Gastrocnemius medialis (tissue), 4 donors: ENCODE measurements around the gene OCA2. TPM values are rescaled to one million over a fixed set of nuclear protein-coding genes. Genes with fewer than 3 reads are reported as not detected.

Source experiments
- ATAC-seq, 2 donors: fragments of 150-250 bp; one replicate each; pipeline ENCODE4 v1.9.1; 2016
- DNase-seq, 2 donors: peaks; one replicate each; pipeline ENCODE4 v3.0.0-alpha.2; 2019
- H3K27ac ChIP-seq, 4 donors: fragments of 200-600 bp; sonication (generic); 1 replicate in 1 of 4; 2 replicates in 3 of 4; pipeline ENCODE4 v1.5.1; 2016 to 2018; ENCODE audit warnings: mild to moderate bottlenecking in 2 of 4, moderate library complexity in 1 of 4
- H3K27me3 ChIP-seq, 3 donors: fragments of 200-600 bp; sonication (generic) in 2 of 3; 1 replicate in 1 of 3; 2 replicates in 2 of 3; pipeline versions ENCODE4 v1.5.1 to v1.6.0; 2016 to 2019; ENCODE audit warnings: mild to moderate bottlenecking in 1 of 3, moderate library complexity in 1 of 3
- H3K36me3 ChIP-seq, 2 donors: fragments of 200-600 bp; sonication (generic) in 1 of 2; one replicate each; pipeline ENCODE4 v1.5.1; 2017 to 2018
- H3K4me1 ChIP-seq, 2 donors: fragments of 200-600 bp; sonication (generic) in 1 of 2; one replicate each; pipeline ENCODE4 v1.5.1; 2016 to 2017; ENCODE audit warnings: mild to moderate bottlenecking in 2 of 2
- H3K4me3 ChIP-seq, 4 donors: fragments of 200-600 bp; sonication (generic) in 3 of 4; 1 replicate in 1 of 4; 2 replicates in 3 of 4; pipeline ENCODE4 v1.5.1; 2016 to 2019; ENCODE audit warnings: mild to moderate bottlenecking in 2 of 4
- H3K9me3 ChIP-seq, 3 donors: fragments of 200-600 bp; sonication (generic) in 2 of 3; 1 replicate in 1 of 3; 2 replicates in 2 of 3; pipeline ENCODE4 v1.5.1; 2016 to 2019
- POLR2A ChIP-seq, 2 donors: fragments of 450-650 bp; IDR thresholded peaks; one replicate each; pipeline ENCODE4 v1.6.1; 2017; ENCODE audit warnings: antibody characterized with exemption in 2 of 2, mild to moderate bottlenecking in 2 of 2, moderate library complexity in 2 of 2
- in situ Hi-C, 4 donors: fragments of 200-750 bp; cut with MboI; loops; one replicate each; pipeline versions ENCODE4 v1.15.0 to v1.8.0; 2017; ENCODE audit warnings: low sequenced_read_pairs in 4 of 4
- intact Hi-C: fragments of 100-400 bp; cut with DNase I; formaldehyde crosslinking; loops from one replicate; pipeline ENCODE4 v1.15.1; 2023; ENCODE audit warnings: low total_unique reads
- total RNA-seq, 4 donors: library from RNA; depleted of rRNA; stranded (reverse); fragments of >200 nt; gene quantifications; one replicate each; pipeline versions ENCODE4 v1.1.0 to v1.2.3, GENCODE V29; 2016
- TF ChIP-seq, protein P1 (sequence below), 5 experiments: fragments of 450-650 bp in 3 of 5; fragments of 200-600 bp in 2 of 5; sonication (generic) in 2 of 5; IDR thresholded peaks in 4 of 5; conservative IDR thresholded peaks in 1 of 5; 1 replicate in 4 of 5; 2 replicates in 1 of 5; pipeline ENCODE4 v1.5.1; 2016 to 2019; ENCODE audit warnings: antibody characterized with exemption in 5 of 5, mild to moderate bottlenecking in 3 of 5, moderate library complexity in 3 of 5

OCA2 gene
- total RNA-seq, 4 donors from 2014 or later, result 0.16 to 0.63 (median 0.41) TPM; not detected in 1

DNA sequence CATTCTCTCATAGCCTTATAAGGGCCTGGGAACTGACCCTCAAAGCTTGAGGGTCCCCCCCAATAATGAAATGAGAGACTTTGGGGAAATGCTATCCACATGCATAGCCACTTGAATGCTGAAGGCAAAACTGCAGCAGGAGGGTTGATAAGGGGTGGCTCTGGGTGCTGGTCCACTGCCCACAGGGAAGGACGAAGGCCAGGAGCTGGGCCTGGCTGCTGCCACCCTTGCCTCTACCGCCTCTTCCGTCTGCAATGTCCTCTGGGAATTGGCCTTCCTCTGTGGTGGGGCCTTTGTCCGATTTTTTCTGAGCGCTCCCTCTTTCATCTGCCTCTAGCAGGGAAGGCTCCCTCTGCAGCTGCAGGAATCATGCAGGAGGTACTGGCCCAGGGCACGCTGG, 41.0 kb downstream of the OCA2 start:
- Histone ChIP-seq H3K4me3 (no peak overlapping the region), H3K27me3 (no peaks in the 10 kb centered on the region), H3K27ac (no peak overlapping the region), H3K36me3 (no peaks in the 10 kb centered on the region), H3K9me3 (no peaks in the 10 kb centered on the region), H3K4me1 (no peaks in the 10 kb centered on the region)
- in situ Hi-C loops, result no loop called here
- TF ChIP-seq, protein P1, sequence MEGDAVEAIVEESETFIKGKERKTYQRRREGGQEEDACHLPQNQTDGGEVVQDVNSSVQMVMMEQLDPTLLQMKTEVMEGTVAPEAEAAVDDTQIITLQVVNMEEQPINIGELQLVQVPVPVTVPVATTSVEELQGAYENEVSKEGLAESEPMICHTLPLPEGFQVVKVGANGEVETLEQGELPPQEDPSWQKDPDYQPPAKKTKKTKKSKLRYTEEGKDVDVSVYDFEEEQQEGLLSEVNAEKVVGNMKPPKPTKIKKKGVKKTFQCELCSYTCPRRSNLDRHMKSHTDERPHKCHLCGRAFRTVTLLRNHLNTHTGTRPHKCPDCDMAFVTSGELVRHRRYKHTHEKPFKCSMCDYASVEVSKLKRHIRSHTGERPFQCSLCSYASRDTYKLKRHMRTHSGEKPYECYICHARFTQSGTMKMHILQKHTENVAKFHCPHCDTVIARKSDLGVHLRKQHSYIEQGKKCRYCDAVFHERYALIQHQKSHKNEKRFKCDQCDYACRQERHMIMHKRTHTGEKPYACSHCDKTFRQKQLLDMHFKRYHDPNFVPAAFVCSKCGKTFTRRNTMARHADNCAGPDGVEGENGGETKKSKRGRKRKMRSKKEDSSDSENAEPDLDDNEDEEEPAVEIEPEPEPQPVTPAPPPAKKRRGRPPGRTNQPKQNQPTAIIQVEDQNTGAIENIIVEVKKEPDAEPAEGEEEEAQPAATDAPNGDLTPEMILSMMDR (IDR thresholded peaks at IDR 0.05 in 4 of 5, conservative IDR thresholded peaks at IDR 0.05 in 1 of 5), result no peak
- TF ChIP-seq POLR2A (IDR thresholded peaks at IDR 0.05), result no peak
- no peak for DNase-seq
- intact Hi-C loops, result no loop called here
- ATAC-seq, result no peak

DNA sequence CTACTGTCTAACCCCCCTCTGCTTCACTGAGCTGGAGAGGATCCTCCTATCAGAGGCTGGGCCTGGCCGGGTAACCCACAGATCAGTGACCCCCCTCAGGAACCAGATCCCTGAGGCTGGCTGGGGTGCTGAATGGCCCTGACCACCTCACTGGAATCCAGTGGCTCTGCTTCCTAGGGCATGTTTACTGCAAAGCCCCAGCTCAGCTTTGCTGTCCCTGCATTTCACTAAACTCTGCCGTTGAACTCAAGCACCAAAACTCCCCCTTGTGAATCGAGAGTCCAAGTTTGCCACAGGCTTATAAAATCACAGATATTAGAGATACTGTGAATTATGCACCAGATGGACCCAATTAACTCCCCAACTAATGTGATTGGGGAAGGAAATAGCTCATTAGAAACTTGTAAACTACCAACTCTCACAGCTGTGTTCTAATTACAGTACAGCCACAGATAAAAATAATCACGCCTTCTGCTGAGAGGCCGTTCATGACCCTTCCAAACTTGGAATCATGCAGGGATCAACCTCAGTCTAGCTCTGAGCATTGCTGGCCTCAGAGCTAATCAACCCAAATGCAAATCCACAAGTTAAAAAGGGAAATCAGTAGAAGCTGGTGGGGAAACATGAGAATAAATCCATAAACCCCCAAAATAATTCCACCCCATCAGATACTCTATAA, 47.0 kb downstream of the OCA2 start:
- no peaks in the 10 kb centered on the region for H3K36me3 ChIP-seq
- ATAC-seq (no peak), DNase-seq (no peak)
- H3K4me1 ChIP-seq, result peaks cover 0 to 7% of the 10 kb centered on the region in 2 donors
- no peak overlapping the region for H3K27ac ChIP-seq
- no peak overlapping the region for H3K4me3 ChIP-seq
- TF ChIP-seq, protein P1 (IDR thresholded peaks at IDR 0.05 in 4 of 5, conservative IDR thresholded peaks at IDR 0.05 in 1 of 5), result no peak
- no peak for TF ChIP-seq POLR2A (IDR thresholded peaks at IDR 0.05)
- in situ Hi-C loops, result no loop called here
- H3K27me3 ChIP-seq, result no peaks in the 10 kb centered on the region
- intact Hi-C loops, result no loop called here
- H3K9me3 ChIP-seq, result no peaks in the 10 kb centered on the region

DNA sequence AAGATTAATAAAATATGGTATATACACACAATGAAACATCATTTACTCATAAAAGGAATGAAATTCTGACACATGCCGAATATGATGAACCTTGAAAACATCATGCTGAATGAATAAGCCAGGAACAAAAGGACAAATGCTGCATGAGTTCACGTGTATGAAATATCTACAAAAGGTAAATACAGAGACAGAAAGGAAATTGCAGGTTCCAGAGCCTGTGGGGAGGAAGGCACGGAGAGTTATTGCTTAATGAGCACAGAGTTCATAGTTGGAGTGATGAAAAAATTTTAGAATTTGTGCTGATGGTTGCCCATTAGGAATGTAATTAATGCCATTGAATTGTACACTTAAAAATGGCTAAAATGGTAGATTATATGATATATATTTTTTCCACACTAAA, 49.5 kb downstream of the OCA2 start:
- in situ Hi-C loops (no loop called here), intact Hi-C loops (no loop called here)
- no peak overlapping the region for H3K27ac ChIP-seq
- H3K36me3 ChIP-seq, result no peaks in the 10 kb centered on the region
- DNase-seq (no peak), ATAC-seq (no peak)
- H3K4me1 ChIP-seq, result peaks cover 0 to 7% of the 10 kb centered on the region in 2 donors
- no peaks in the 10 kb centered on the region for H3K27me3 ChIP-seq
- TF ChIP-seq, protein P1 (IDR thresholded peaks at IDR 0.05 in 4 of 5, conservative IDR thresholded peaks at IDR 0.05 in 1 of 5), result no peak
- TF ChIP-seq POLR2A (IDR thresholded peaks at IDR 0.05), result no peak
- H3K9me3 ChIP-seq, result no peaks in the 10 kb centered on the region
- H3K4me3 ChIP-seq, result no peak overlapping the region

DNA sequence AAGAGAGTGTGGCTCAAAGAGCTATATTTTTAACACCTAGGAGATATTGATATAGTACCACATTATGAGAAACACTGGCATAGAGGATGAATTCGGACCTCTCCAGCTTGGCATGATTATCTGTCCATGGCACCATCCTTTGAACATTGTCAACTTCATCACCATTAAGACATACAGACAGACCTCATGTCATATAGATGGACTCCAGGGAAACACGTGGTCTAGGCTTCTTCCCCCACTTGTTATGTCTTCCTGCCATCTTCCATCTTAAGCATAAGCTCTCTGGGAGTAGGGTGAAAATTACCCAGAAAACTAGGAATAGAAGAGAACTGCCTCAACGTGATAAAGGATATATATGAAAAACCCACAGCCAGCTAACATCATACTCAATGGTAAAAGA, 51.8 kb downstream of the OCA2 start:
- no peak for TF ChIP-seq POLR2A (IDR thresholded peaks at IDR 0.05)
- TF ChIP-seq, protein P1 (IDR thresholded peaks at IDR 0.05 in 4 of 5, conservative IDR thresholded peaks at IDR 0.05 in 1 of 5), result no peak
- intact Hi-C loops (no loop called here), in situ Hi-C loops (no loop called here)
- no peak overlapping the region for H3K27ac ChIP-seq
- H3K4me3 ChIP-seq, result no peak overlapping the region
- H3K9me3 ChIP-seq, result no peaks in the 10 kb centered on the region
- no peaks in the 10 kb centered on the region for H3K36me3 ChIP-seq
- ATAC-seq (no peak), DNase-seq (no peak)
- H3K27me3 ChIP-seq, result no peaks in the 10 kb centered on the region
- H3K4me1 ChIP-seq, result peaks cover 0 to 4% of the 10 kb centered on the region in 2 donors
